Measurements from ENCODE around the gene SMARCD3.

The SMARCD3 gene

DNA sequence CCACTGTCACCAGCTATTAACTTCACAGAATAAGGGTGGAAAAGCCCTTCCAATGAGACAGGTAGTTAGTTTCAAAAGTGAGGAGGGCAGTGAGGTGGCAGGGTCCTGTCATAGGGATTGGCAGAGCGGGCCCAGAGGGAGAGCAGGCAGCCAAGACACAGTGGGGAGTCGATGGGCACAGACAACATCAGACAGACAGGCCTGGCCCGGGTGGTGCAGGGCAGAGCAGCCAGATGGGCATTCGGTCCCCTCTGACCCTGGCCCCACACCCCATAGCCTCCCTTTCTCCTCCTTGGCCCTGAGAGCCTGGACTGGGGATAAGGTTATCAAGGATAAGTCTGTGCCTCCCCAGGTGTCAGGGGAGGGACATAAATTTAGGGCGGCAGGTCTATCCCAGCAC lies 31.4 kb upstream of the SMARCD3 start:
- Histone ChIP-seq H3K4me2 (ENCODE audit: low read length) (no peak overlapping the region), H3K4me3 (ENCODE audit: low read length) (no peak overlapping the region), H3K36me3 (ENCODE audit: insufficient read depth, low read length) (no peaks in the 10 kb centered on the region), H3K4me1 (ENCODE audit: control insufficient read depth, insufficient read depth, low read length) (peaks cover 5% of the 10 kb centered on the region), H3K9ac (ENCODE audit: low read depth, low read length) (no peak overlapping the region), H3K9me3 (replicated peaks; ENCODE audit: low read length) (no peaks in the 10 kb centered on the region), H3K27me3 (ENCODE audit: control insufficient read depth, insufficient read depth, low read length) (peaks cover 54% of the 10 kb centered on the region)

- H3K9ac ChIP-seq (ENCODE audit: low read depth, low read length): no peak overlapping the region
- H3K36me3 ChIP-seq (ENCODE audit: insufficient read depth, low read length): no peaks in the 10 kb centered on the region
- H3K27me3 ChIP-seq (ENCODE audit: control insufficient read depth, insufficient read depth, low read length): peaks cover 46% of the 10 kb centered on the region
- H3K4me2 ChIP-seq (ENCODE audit: low read length): no peak overlapping the region
- H3K9me3 ChIP-seq (replicated peaks; ENCODE audit: low read length): no peaks in the 10 kb centered on the region
- peaks cover 5% of the 10 kb centered on the region for H3K4me1 ChIP-seq (ENCODE audit: control insufficient read depth, insufficient read depth, low read length)
- no peak overlapping the region for H3K4me3 ChIP-seq (ENCODE audit: low read length)
Measured at GRCh38 chr7:151278949-151279348, 30.5 kb upstream of the SMARCD3 start.

GRCh38 chr7:151277631-151278030 lies 29.1 kb upstream of the SMARCD3 start:
- peak overlapping the region; percentile 87 for H3K4me2 ChIP-seq (ENCODE audit: low read length)
- H3K36me3 ChIP-seq (ENCODE audit: insufficient read depth, low read length): no peaks in the 10 kb centered on the region
- H3K9ac ChIP-seq (ENCODE audit: low read depth, low read length): no peak overlapping the region
- peak overlapping the region; percentile 73 for H3K4me3 ChIP-seq (ENCODE audit: low read length)
- H3K27me3 ChIP-seq (ENCODE audit: control insufficient read depth, insufficient read depth, low read length): peaks cover 38% of the 10 kb centered on the region
- no peaks in the 10 kb centered on the region for H3K9me3 ChIP-seq (replicated peaks; ENCODE audit: low read length)
- peaks cover 5% of the 10 kb centered on the region for H3K4me1 ChIP-seq (ENCODE audit: control insufficient read depth, insufficient read depth, low read length)

- H3K9me3 ChIP-seq (replicated peaks; ENCODE audit: low read length): no peaks in the 10 kb centered on the region
- H3K36me3 ChIP-seq (ENCODE audit: insufficient read depth, low read length): no peaks in the 10 kb centered on the region
- peak overlapping the region; percentile 43 for H3K9ac ChIP-seq (ENCODE audit: low read depth, low read length)
- peaks cover 32% of the 10 kb centered on the region for H3K27me3 ChIP-seq (ENCODE audit: control insufficient read depth, insufficient read depth, low read length)
- H3K4me1 ChIP-seq (ENCODE audit: control insufficient read depth, insufficient read depth, low read length): peaks cover 5% of the 10 kb centered on the region
- peak overlapping the region; percentile 73 for H3K4me3 ChIP-seq (ENCODE audit: low read length)
- peak overlapping the region; percentile 87 for H3K4me2 ChIP-seq (ENCODE audit: low read length)
Measured at GRCh38 chr7:151276666-151277590, 28.4 kb upstream of the SMARCD3 start.

- no peak overlapping the region for H3K4me3 ChIP-seq (ENCODE audit: low read length)
- H3K27me3 ChIP-seq (ENCODE audit: control insufficient read depth, insufficient read depth, low read length): peaks cover 30% of the 10 kb centered on the region
- H3K4me2 ChIP-seq (ENCODE audit: low read length): peak overlapping the region; percentile 87
- no peaks in the 10 kb centered on the region for H3K36me3 ChIP-seq (ENCODE audit: insufficient read depth, low read length)
- no peaks in the 10 kb centered on the region for H3K9me3 ChIP-seq (replicated peaks; ENCODE audit: low read length)
- no peak overlapping the region for H3K9ac ChIP-seq (ENCODE audit: low read depth, low read length)
- peaks cover 5% of the 10 kb centered on the region for H3K4me1 ChIP-seq (ENCODE audit: control insufficient read depth, insufficient read depth, low read length)
Measured at GRCh38 chr7:151275813-151276577, 27.5 kb upstream of the SMARCD3 start.

DNA sequence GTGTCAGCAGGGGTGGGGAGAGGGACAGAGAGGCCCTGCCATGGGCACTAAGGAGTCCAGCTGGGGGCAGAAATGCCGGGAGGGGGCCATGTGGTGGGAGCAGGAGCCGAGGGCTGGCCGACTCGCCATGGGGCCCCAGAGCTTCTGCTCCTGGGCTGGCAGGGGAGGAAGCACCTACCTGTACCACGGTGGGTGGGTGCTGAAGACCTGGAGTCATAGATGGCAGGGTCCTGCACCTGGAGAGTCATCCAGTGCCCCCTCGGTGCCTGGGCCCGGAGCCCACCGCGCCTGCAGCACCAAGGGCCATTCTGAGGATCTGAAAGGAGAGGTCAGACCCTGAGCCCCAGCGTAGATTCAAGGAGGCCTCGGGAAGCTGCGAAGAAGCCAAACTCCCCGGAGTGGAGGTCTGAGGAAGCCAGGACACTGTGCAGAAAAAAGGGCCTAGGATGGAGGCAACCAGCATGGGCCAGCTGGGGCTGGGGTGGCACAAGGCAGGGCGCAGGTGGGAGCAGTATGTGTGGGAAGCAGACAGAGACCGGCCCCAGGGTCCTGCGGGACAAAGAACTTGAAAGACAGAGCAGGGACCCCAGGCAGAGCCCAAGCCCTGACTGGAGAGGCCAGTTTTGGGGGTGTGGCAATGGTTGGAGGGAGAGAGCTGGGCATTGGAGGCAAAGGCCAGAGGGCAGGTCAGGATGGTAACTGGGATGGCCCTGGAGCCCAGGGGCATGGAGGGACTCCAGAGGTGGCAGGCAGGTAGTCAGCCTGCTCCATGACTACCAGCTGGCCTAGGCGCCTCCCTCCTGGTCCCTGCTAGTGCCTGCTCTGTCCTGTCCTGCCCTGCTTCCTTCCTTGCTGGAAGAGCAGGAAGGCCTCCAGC lies 26.7 kb upstream of the SMARCD3 start:
- H3K36me3 ChIP-seq (ENCODE audit: insufficient read depth, low read length): no peaks in the 10 kb centered on the region
- H3K4me2 ChIP-seq (ENCODE audit: low read length): no peak overlapping the region
- peaks cover 5% of the 10 kb centered on the region for H3K4me1 ChIP-seq (ENCODE audit: control insufficient read depth, insufficient read depth, low read length)
- H3K9me3 ChIP-seq (replicated peaks; ENCODE audit: low read length): no peaks in the 10 kb centered on the region
- H3K4me3 ChIP-seq (ENCODE audit: low read length): no peak overlapping the region
- H3K9ac ChIP-seq (ENCODE audit: low read depth, low read length): no peak overlapping the region
- H3K27me3 ChIP-seq (ENCODE audit: control insufficient read depth, insufficient read depth, low read length): peaks cover 28% of the 10 kb centered on the region

DNA sequence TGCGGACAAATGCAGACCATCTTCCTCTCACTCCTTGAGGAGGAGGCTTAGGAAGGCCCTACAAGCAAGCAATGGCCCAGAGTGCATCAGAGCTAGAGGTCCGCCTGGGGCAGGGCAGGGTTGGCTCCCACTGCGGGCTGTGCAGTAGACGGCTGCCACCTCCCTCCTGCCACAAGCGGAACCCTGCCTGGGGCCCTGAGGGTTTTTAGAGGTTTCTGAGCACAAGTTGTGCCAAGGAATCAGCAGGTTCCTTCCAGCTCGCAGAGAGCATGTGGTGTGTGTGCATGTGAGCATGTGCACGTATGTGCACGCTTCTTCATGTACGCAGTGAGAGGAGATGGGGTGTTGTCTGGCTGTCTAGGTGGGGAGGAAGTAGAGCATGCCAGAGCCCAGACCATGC lies 25.9 kb upstream of the SMARCD3 start:
- Histone ChIP-seq H3K4me3 (ENCODE audit: low read length) (no peak overlapping the region), H3K4me1 (ENCODE audit: control insufficient read depth, insufficient read depth, low read length) (peaks cover 5% of the 10 kb centered on the region), H3K4me2 (ENCODE audit: low read length) (no peak overlapping the region), H3K9me3 (replicated peaks; ENCODE audit: low read length) (no peaks in the 10 kb centered on the region), H3K27me3 (ENCODE audit: control insufficient read depth, insufficient read depth, low read length) (peaks cover 28% of the 10 kb centered on the region), H3K9ac (ENCODE audit: low read depth, low read length) (no peak overlapping the region), H3K36me3 (ENCODE audit: insufficient read depth, low read length) (no peaks in the 10 kb centered on the region)

DNA sequence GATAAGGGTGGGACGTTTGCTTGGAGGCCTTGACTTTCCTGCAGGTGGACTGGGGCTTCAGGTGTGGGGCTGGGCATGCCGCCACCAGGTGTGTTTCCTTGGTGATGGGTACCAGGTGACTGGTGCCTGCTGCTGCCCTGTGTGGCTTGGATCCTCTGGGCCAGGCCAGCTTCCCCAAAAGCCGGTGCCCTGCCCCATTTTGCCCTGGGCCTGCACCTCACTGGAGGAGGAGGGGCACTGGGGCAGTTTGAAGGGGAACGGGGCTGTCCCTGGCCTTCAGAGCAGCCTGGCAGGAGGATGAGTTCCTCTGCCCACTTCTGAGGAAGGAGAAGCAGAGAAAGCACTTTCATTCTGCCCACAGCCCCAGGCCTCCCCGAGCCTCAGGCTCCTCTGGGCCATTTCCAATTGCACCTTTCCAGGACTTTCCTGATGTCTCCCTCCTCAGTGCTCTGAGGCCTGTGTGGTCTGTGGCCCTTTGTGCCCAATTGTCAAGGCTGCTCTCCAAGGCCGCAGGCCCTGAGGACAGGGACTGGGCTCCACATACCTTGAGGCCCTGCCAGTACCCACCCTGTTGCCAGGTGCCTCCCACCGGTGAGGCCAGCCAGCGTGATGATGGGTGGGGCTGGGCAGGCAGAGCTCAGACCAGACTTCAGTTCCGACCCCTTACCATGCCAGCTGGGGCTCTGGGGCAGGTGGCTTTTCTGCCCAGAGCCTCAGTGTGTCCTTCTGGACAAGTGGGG lies 25.3 kb upstream of the SMARCD3 start:
- no peak overlapping the region for H3K9ac ChIP-seq (ENCODE audit: low read depth, low read length)
- H3K4me1 ChIP-seq (ENCODE audit: control insufficient read depth, insufficient read depth, low read length): peaks cover 5% of the 10 kb centered on the region
- no peak overlapping the region for H3K4me2 ChIP-seq (ENCODE audit: low read length)
- no peaks in the 10 kb centered on the region for H3K9me3 ChIP-seq (replicated peaks; ENCODE audit: low read length)
- no peaks in the 10 kb centered on the region for H3K36me3 ChIP-seq (ENCODE audit: insufficient read depth, low read length)
- peaks cover 22% of the 10 kb centered on the region for H3K27me3 ChIP-seq (ENCODE audit: control insufficient read depth, insufficient read depth, low read length)
- no peak overlapping the region for H3K4me3 ChIP-seq (ENCODE audit: low read length)

- peaks cover 5% of the 10 kb centered on the region for H3K4me1 ChIP-seq (ENCODE audit: control insufficient read depth, insufficient read depth, low read length)
- H3K4me2 ChIP-seq (ENCODE audit: low read length): no peak overlapping the region
- H3K9me3 ChIP-seq (replicated peaks; ENCODE audit: low read length): no peaks in the 10 kb centered on the region
Measured at GRCh38 chr7:151272877-151273276, 24.4 kb upstream of the SMARCD3 start.

DNA sequence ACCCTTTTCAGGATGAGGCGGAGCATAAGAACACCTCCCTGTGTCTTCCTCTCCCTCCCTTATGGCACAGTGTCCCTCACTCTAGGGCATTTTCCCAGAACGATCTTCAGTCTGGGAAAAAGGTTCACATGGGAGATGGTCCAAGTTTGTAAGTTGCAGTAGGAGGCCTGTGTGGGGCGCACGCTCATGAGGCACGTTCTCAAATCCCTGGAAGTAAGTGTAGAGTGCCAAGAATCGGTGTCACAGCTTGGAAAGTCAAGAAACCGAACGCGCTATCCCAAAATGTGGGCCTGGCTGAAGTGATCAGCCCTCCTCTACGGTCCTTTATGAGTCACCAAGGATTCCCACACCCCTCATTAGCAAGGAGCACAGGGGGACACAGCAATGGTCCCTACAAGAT lies 23.9 kb upstream of the SMARCD3 start:
- peaks cover 4% of the 10 kb centered on the region for H3K4me1 ChIP-seq (ENCODE audit: control insufficient read depth, insufficient read depth, low read length)
- H3K9ac ChIP-seq (ENCODE audit: low read depth, low read length): no peak overlapping the region
- no peaks in the 10 kb centered on the region for H3K9me3 ChIP-seq (replicated peaks; ENCODE audit: low read length)
- H3K4me2 ChIP-seq (ENCODE audit: low read length): no peak overlapping the region
- H3K4me3 ChIP-seq (ENCODE audit: low read length): no peak overlapping the region
- H3K36me3 ChIP-seq (ENCODE audit: insufficient read depth, low read length): no peaks in the 10 kb centered on the region
- H3K27me3 ChIP-seq (ENCODE audit: control insufficient read depth, insufficient read depth, low read length): peaks cover 15% of the 10 kb centered on the region

More at GRCh38 chr7:151272877-151273276, 24.4 kb upstream of the SMARCD3 start:
- Histone ChIP-seq H3K9ac (ENCODE audit: low read depth, low read length) (no peak overlapping the region), H3K27me3 (ENCODE audit: control insufficient read depth, insufficient read depth, low read length) (peaks cover 17% of the 10 kb centered on the region), H3K36me3 (ENCODE audit: insufficient read depth, low read length) (no peaks in the 10 kb centered on the region), H3K4me3 (ENCODE audit: low read length) (no peak overlapping the region)

Measured in skeletal muscle satellite cell (primary cell).